Ishikawa (cell line): ENCODE measurements around the gene PHYKPL.

Source experiments
- CEBPB ChIP-seq: IDR thresholded peaks from 2 replicates; pipeline ENCODE4 v1.6.1; 2012
- CREB1 ChIP-seq: IDR thresholded peaks from 2 replicates; pipeline ENCODE4 v1.6.1; 2012; ENCODE audit warnings: low read depth
- EGR1 ChIP-seq: IDR thresholded peaks from 2 replicates; pipeline ENCODE4 v1.6.1; 2012
- EP300 ChIP-seq: IDR thresholded peaks from 2 replicates; pipeline ENCODE4 v1.6.1; 2012; ENCODE audit warnings: borderline replicate concordance
- FOXM1 ChIP-seq: IDR thresholded peaks from 2 replicates; pipeline ENCODE4 v1.6.1; 2012; ENCODE audit warnings: low read depth, borderline replicate concordance
- MAX ChIP-seq: IDR thresholded peaks from 2 replicates; pipeline ENCODE4 v1.6.1; 2012
- NFIC ChIP-seq: IDR thresholded peaks from 2 replicates; pipeline ENCODE4 v1.6.1; 2012
- RAD21 ChIP-seq: IDR thresholded peaks from 2 replicates; pipeline ENCODE4 v1.6.1; 2012; ENCODE audit warnings: low read depth
- REST ChIP-seq: IDR thresholded peaks from 2 replicates; pipeline ENCODE4 v1.6.1; 2012; ENCODE audit warnings: low read depth, mild to moderate bottlenecking
- TAF1 ChIP-seq: IDR thresholded peaks from 2 replicates; pipeline ENCODE4 v1.6.1; 2012; ENCODE audit warnings: low read depth, mild to moderate bottlenecking
- TCF12 ChIP-seq: IDR thresholded peaks from 2 replicates; pipeline ENCODE4 v1.6.1; 2012; ENCODE audit warnings: low read depth
- TEAD4 ChIP-seq: IDR thresholded peaks from 2 replicates; pipeline ENCODE4 v1.6.1; 2012
- USF1 ChIP-seq: IDR thresholded peaks from 2 replicates; pipeline ENCODE4 v1.6.1; 2012
- YY1 ChIP-seq: IDR thresholded peaks from 2 replicates; pipeline ENCODE4 v1.6.1; 2012; ENCODE audit warnings: low read depth
- ZBTB7A ChIP-seq: IDR thresholded peaks from 2 replicates; pipeline ENCODE4 v1.6.1; 2012; ENCODE audit warnings: low read depth

Gene PHYKPL

GRCh38 chr5:178232124-178232919 is at the start of gene PHYKPL:
Gene PHYKPL (minus strand): TSS chr5:178232802. CDS start chr5:178232550, 252 bp downstream.
- no peak for TF ChIP-seq RAD21
- peak; percentile 49; the same call in 1 of the 2 replicates for TF ChIP-seq TAF1
- no peak for TF ChIP-seq REST
- TF ChIP-seq TEAD4 = no peak
- no peak for TF ChIP-seq CREB1
- peak; percentile 9; the same call in 1 of the 2 replicates for TF ChIP-seq USF1
- peak; percentile 40; the same call in 1 of the 2 replicates for TF ChIP-seq YY1
- TF ChIP-seq CEBPB = no peak
- peak; percentile 69 for TF ChIP-seq MAX
- TF ChIP-seq ZBTB7A = peak; percentile 97
- 0 out of 2 replicates have a peak, but pooled peaks have one; percentile 23 for TF ChIP-seq TCF12
- TF ChIP-seq EP300 = no peak; the same call in 1 of the 2 replicates
- no peak for TF ChIP-seq EGR1
- TF ChIP-seq NFIC = 0 out of 2 replicates have a peak, but pooled peaks have one; percentile 29

GRCh38 chr5:178282391-178282790 is 49.8 kb upstream of the PHYKPL start:
- no peak for TF ChIP-seq TAF1
- TF ChIP-seq YY1 = no peak
- TF ChIP-seq TCF12 = no peak
- TF ChIP-seq FOXM1 = no peak
- no peak for TF ChIP-seq EGR1
- no peak for TF ChIP-seq ZBTB7A
- TF ChIP-seq MAX = no peak
- no peak for TF ChIP-seq USF1
- TF ChIP-seq NFIC = no peak

- no peak for TF ChIP-seq TCF12
- TF ChIP-seq NFIC = no peak
- TF ChIP-seq MAX = no peak
- TF ChIP-seq ZBTB7A = no peak
- no peak for TF ChIP-seq YY1
- TF ChIP-seq FOXM1 = no peak
- no peak for TF ChIP-seq RAD21
- TF ChIP-seq EGR1 = no peak
- TF ChIP-seq USF1 = no peak
- no peak for TF ChIP-seq REST
- TF ChIP-seq EP300 = no peak
- TF ChIP-seq TEAD4 = no peak
Measured at GRCh38 chr5:178281331-178281730, 48.7 kb upstream of the PHYKPL start.

- TF ChIP-seq CEBPB (no peak), EP300 (no peak), ZBTB7A (no peak), TAF1 (no peak), FOXM1 (no peak), USF1 (no peak), EGR1 (no peak), REST (no peak), NFIC (no peak), CREB1 (no peak), MAX (no peak)
Measured at GRCh38 chr5:178280631-178281030, 48.0 kb upstream of the PHYKPL start.
